ENCODE measurements around the gene PIK3R5. TPM values are rescaled to one million over a fixed set of nuclear protein-coding genes. Genes with fewer than 3 reads are reported as not detected.

Gene PIK3R5
- total and polyA plus RNA-seq, 2 donors from 2014 or later: 0.45 to 19.1 TPM

DNA sequence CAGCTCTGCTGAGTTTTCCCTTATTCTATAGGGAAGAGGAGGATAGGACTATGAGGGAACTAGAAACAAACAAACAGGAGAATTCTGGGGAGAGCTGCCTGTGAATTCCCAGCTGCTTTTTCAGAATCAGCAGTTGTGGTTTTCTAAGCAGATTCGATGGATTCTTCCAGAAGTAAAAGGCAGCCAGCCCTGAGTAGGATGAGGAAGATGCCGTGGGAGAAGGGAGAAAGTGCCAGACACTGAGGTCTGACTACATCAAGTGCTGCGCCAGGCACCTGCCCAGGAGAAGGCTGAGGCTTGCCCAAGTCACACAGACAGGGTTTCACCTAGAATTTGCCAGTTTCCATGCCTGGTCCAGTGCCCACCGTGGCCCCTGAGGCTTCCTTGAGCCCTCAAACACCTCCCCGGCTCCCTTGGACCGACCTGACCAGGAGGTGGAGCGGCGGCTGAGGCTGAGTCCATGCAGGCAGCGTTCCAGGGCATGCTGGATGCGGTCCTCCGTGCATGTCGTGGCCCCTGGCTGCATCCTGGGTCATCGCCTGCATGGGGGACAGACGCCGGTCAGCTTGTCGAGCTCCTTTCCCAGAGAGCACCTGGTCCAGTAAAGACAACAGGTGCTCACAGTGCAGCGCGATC is 54.4 kb downstream of the PIK3R5 start:
- FAIRE-seq (no peak), DNase-seq (peak in 1 of 5 donors; percentile 73)
- TF ChIP-seq, protein P1, sequence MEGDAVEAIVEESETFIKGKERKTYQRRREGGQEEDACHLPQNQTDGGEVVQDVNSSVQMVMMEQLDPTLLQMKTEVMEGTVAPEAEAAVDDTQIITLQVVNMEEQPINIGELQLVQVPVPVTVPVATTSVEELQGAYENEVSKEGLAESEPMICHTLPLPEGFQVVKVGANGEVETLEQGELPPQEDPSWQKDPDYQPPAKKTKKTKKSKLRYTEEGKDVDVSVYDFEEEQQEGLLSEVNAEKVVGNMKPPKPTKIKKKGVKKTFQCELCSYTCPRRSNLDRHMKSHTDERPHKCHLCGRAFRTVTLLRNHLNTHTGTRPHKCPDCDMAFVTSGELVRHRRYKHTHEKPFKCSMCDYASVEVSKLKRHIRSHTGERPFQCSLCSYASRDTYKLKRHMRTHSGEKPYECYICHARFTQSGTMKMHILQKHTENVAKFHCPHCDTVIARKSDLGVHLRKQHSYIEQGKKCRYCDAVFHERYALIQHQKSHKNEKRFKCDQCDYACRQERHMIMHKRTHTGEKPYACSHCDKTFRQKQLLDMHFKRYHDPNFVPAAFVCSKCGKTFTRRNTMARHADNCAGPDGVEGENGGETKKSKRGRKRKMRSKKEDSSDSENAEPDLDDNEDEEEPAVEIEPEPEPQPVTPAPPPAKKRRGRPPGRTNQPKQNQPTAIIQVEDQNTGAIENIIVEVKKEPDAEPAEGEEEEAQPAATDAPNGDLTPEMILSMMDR (IDR thresholded peaks at IDR 0.05; ENCODE audit: borderline replicate concordance, extremely low read depth, insufficient read depth): no peak
- Histone ChIP-seq H3K36me3 (ENCODE audit: control insufficient read depth in 2 of 3, insufficient read depth in 3 of 3, low read length in 3 of 3) (no peaks in the 10 kb centered on the region), H3K4me1 (ENCODE audit: control insufficient read depth in 2 of 3, insufficient read depth in 2 of 3, low read depth in 1 of 3, low read length in 3 of 3) (no peaks in the 10 kb centered on the region), H3K27me3 (ENCODE audit: control insufficient read depth, insufficient read depth, low read length) (no peaks in the 10 kb centered on the region), H3K9me3 (ENCODE audit: control insufficient read depth in 2 of 3, insufficient read depth in 1 of 3, low read length in 3 of 3) (no peaks in the 10 kb centered on the region), H3K27ac (ENCODE audit: low read depth in 2 of 2, low read length in 2 of 2) (no peak overlapping the region), H3K9ac (ENCODE audit: low read length in 3 of 3) (no peak overlapping the region), H3K4me3 (ENCODE audit: low read length in 3 of 3) (no peak overlapping the region)
- intact Hi-C loops (cut with DNase I): no loop called here

DNA sequence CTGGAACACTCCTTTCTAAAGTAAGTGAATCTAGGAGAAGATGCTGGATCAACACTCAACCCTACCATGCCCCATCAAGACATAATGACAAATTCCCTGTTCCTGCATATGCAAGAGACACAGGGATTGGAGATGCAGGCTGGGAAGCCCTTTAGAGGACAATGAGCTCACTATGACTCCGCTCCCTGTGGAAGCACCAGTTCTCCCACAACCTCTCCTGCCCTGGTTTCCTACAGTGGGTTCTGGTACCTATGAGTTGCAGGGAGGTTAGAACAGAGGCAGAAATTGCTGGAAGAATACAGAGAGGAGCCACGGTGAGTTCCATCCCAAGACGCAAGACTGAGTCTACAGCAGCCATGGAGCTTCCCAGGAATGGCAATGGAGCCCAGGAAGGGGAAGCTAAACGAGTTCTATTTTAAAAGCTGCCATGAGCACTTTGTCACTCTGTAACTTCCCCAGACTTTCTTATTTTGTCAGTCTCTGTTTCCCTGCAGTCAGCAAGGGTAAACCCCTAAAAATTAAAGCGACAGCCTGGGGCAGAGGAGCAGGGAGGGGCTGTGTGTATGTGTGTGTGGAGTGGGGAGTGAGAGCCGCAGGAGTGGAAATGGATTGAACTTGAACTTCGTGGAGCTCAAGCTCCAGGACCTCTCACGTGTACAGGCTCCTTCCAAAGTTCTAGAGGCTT is 55.8 kb downstream of the PIK3R5 start:
- intact Hi-C loops (cut with DNase I): no loop called here
- TF ChIP-seq, protein P1 (IDR thresholded peaks at IDR 0.05; ENCODE audit: borderline replicate concordance, extremely low read depth, insufficient read depth): no peak
- Histone ChIP-seq H3K27me3 (ENCODE audit: control insufficient read depth, insufficient read depth, low read length) (no peaks in the 10 kb centered on the region), H3K27ac (ENCODE audit: low read depth in 2 of 2, low read length in 2 of 2) (no peak overlapping the region), H3K9ac (ENCODE audit: low read length in 3 of 3) (no peak overlapping the region), H3K36me3 (ENCODE audit: control insufficient read depth in 2 of 3, insufficient read depth in 3 of 3, low read length in 3 of 3) (no peaks in the 10 kb centered on the region), H3K4me1 (ENCODE audit: control insufficient read depth in 2 of 3, insufficient read depth in 2 of 3, low read depth in 1 of 3, low read length in 3 of 3) (no peaks in the 10 kb centered on the region), H3K9me3 (ENCODE audit: control insufficient read depth in 2 of 3, insufficient read depth in 1 of 3, low read length in 3 of 3) (no peaks in the 10 kb centered on the region), H3K4me3 (ENCODE audit: low read length in 3 of 3) (no peak overlapping the region)
- FAIRE-seq: no peak
- no peak for DNase-seq

DNA sequence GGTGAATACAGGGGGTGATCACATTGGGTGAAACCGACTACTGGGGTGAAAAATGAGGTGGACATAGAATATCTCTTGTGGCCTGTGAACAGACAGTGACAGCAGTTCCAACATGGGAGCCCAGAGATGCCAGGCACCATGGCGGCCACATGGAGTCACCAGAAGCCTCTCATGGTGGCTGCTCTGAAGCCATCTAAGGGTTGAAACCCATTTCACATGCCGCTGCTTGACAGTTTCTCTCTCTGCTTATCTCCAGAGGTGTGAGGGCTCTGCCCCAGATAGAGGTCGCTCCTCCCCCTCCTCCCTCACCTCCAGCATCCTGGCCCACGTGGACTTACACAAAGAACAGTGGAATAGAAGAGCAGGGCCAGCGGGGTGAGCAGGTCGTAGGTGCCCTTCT is 60.2 kb downstream of the PIK3R5 start:
- no peak for FAIRE-seq
- H3K9me3 ChIP-seq (ENCODE audit: control insufficient read depth in 2 of 3, insufficient read depth in 1 of 3, low read length in 3 of 3): no peaks in the 10 kb centered on the region
- H3K27me3 ChIP-seq (ENCODE audit: control insufficient read depth, insufficient read depth, low read length): no peaks in the 10 kb centered on the region
- intact Hi-C loops (cut with DNase I): no loop called here
- peak in 1 of 5 donors; percentile 2 for DNase-seq
- no peaks in the 10 kb centered on the region for H3K36me3 ChIP-seq (ENCODE audit: control insufficient read depth in 2 of 3, insufficient read depth in 3 of 3, low read length in 3 of 3)
- TF ChIP-seq, protein P1 (IDR thresholded peaks at IDR 0.05; ENCODE audit: borderline replicate concordance, extremely low read depth, insufficient read depth): no peak
- no peaks in the 10 kb centered on the region for H3K4me1 ChIP-seq (ENCODE audit: control insufficient read depth in 2 of 3, insufficient read depth in 2 of 3, low read depth in 1 of 3, low read length in 3 of 3)
- no peak overlapping the region for H3K4me3 ChIP-seq (ENCODE audit: low read length in 3 of 3)
- H3K9ac ChIP-seq (ENCODE audit: low read length in 3 of 3): no peak overlapping the region
- no peak overlapping the region for H3K27ac ChIP-seq (ENCODE audit: low read depth in 2 of 2, low read length in 2 of 2)
